Measurements from ENCODE around the gene ASTN2.

ASTN2 gene

GRCh38 chr9:117411547-117411946 lies 3.3 kb downstream of the ASTN2 start:
- H3K4me3 ChIP-seq (ENCODE audit: low read length) = no peak overlapping the region
- peak; percentile 72 for TF ChIP-seq CTCF (conservative IDR thresholded peaks at IDR 0.05; ENCODE audit: low read depth, low read length)
- DNase-seq (ENCODE audit: low read depth) = no peak

GRCh38 chr9:117409321-117409720 lies 5.5 kb downstream of the ASTN2 start:
- H3K4me3 ChIP-seq (ENCODE audit: low read length) = no peak overlapping the region
- no peak for TF ChIP-seq CTCF (conservative IDR thresholded peaks at IDR 0.05; ENCODE audit: low read depth, low read length)
- DNase-seq (ENCODE audit: low read depth) = no peak

- no peak for TF ChIP-seq CTCF (conservative IDR thresholded peaks at IDR 0.05; ENCODE audit: low read depth, low read length)
- H3K4me3 ChIP-seq (ENCODE audit: low read length) = no peak overlapping the region
- DNase-seq (ENCODE audit: low read depth) = no peak
These were observed 7.3 kb downstream of the ASTN2 start for GRCh38 chr9:117407436-117408022.

- no peak overlapping the region for H3K4me3 ChIP-seq (ENCODE audit: low read length)
- no peak for TF ChIP-seq CTCF (conservative IDR thresholded peaks at IDR 0.05; ENCODE audit: low read depth, low read length)
- DNase-seq (ENCODE audit: low read depth) = no peak
These were observed 8.7 kb downstream of the ASTN2 start for GRCh38 chr9:117405950-117406705.

- DNase-seq (ENCODE audit: low read depth) = no peak
- H3K4me3 ChIP-seq (ENCODE audit: low read length) = no peak overlapping the region
- no peak for TF ChIP-seq CTCF (conservative IDR thresholded peaks at IDR 0.05; ENCODE audit: low read depth, low read length)
These were observed 11.0 kb downstream of the ASTN2 start for GRCh38 chr9:117403848-117404247.

GRCh38 chr9:117403403-117403811 lies 11.4 kb downstream of the ASTN2 start:
- no peak for TF ChIP-seq CTCF (conservative IDR thresholded peaks at IDR 0.05; ENCODE audit: low read depth, low read length)
- DNase-seq (ENCODE audit: low read depth) = no peak
- no peak overlapping the region for H3K4me3 ChIP-seq (ENCODE audit: low read length)

GRCh38 chr9:117400171-117400570 lies 14.7 kb downstream of the ASTN2 start:
- TF ChIP-seq CTCF (conservative IDR thresholded peaks at IDR 0.05; ENCODE audit: low read depth, low read length) = no peak
- H3K4me3 ChIP-seq (ENCODE audit: low read length) = no peak overlapping the region
- DNase-seq (ENCODE audit: low read depth) = no peak

Measured in retinal pigment epithelial cell (primary cell).